ENCODE results near the gene IFI35. TPM values are rescaled to one million over a fixed set of nuclear protein-coding genes. Genes with fewer than 3 reads are reported as not detected.

IFI35 gene
- total RNA-seq, 1 experiment from 2014 or later: 4.7 TPM

DNA sequence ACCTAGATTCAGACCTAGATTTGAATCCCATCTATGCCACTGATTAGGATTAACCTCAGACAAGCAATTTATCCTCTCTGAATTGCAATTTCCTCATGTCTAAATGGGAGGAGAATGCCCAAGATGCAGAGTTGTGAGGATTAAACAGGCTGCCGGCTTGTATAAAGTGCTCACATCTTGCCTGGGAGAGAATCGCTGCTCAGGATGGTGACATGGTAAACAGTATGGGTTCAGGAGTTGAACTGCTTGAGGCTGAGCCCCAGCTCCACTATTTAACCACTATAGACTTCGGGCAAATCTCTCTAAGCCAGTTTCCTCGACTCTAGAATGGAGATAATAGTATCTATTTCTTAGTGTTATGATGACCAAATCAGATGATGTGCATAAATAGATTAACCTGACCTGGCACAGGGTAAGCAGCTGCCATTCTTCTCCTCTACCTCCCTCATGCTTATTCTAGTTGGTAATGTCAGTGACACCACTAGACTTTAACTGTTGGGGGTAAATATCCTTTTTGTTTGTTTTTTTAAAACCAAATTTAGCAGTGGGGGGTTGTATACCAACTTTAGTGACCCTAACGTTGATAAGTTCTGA is 9.1 kb upstream of the IFI35 start (continued):
- TF ChIP-seq, protein P1, sequence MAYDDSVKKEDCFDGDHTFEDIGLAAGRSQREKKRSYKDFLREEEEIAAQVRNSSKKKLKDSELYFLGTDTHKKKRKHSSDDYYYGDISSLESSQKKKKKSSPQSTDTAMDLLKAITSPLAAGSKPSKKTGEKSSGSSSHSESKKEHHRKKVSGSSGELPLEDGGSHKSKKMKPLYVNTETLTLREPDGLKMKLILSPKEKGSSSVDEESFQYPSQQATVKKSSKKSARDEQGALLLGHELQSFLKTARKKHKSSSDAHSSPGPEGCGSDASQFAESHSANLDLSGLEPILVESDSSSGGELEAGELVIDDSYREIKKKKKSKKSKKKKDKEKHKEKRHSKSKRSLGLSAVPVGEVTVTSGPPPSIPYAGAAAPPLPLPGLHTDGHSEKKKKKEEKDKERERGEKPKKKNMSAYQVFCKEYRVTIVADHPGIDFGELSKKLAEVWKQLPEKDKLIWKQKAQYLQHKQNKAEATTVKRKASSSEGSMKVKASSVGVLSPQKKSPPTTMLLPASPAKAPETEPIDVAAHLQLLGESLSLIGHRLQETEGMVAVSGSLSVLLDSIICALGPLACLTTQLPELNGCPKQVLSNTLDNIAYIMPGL (CRISPR knock-in tag; IDR thresholded peaks at IDR 0.05): no peak
- TF ChIP-seq GABPB1 (CRISPR knock-in tag; IDR thresholded peaks at IDR 0.05) (no peak), RORB (CRISPR knock-in tag; IDR thresholded peaks at IDR 0.05) (no peak)
- TF ChIP-seq, protein P2, sequence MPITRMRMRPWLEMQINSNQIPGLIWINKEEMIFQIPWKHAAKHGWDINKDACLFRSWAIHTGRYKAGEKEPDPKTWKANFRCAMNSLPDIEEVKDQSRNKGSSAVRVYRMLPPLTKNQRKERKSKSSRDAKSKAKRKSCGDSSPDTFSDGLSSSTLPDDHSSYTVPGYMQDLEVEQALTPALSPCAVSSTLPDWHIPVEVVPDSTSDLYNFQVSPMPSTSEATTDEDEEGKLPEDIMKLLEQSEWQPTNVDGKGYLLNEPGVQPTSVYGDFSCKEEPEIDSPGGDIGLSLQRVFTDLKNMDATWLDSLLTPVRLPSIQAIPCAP (CRISPR knock-in tag; IDR thresholded peaks at IDR 0.05): no peak

DNA sequence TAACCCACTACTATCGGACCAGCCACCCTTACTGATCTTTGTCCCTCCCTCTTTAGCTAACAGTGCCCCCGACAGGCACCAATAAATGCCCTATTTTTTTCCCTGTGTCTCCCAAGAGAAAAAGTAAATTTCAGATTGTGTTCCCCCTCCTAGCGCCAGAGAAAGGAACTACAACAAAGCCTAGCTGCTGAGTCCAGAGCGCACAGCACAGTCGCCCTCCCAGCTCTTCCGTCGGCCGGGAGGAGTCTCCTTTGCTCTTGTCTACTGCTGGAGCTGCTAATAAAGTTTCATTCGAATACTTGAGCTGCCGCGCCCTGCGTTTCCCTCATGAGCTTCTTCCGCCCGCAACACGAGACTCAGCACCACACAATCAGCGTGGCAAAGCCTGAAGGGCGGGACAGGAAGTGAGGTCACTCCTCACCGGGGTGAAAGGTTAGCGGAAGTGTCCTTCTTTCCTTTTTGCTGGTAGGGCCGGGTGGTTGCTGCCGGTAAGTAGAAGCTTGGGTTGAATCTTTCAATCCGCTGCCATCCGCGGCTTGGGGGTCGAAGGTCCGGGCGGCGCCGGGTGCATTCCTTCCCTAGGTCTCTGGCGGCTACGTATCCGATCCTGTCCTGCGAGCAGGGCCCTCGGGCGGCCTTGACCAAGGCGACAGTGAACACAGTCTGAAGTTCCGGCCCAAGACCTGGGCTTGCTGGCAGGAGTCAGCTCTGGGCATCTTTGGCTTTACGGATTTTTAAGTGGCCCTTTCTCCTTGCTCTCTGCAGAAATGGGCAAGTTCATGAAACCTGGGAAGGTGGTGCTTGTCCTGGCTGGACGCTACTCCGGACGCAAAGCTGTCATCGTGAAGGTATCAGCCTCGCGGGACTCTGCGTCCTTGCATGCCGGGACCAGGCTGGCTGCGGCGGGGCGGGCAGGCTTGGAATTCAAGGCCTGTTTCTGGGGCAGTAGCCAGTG is 8.3 kb upstream of the IFI35 start, which contains the start of gene RPL27:
TSS of gene RPL27 (plus strand) at position 436 of the 955 bp plus-strand sequence. CDS start at position 768, 332 bp downstream.
- peak within 1 kb of the TSS; percentile 100 for H3K4me3 Mint-ChIP-seq
- H3K36me3 Mint-ChIP-seq: peaks cover 52% of the 10 kb centered on the region
- CTCF ChIA-PET: interaction anchor here (0.6 to 3.4 kb wide), 57 partner anchors 8 to 610 kb away, joined by 3 to 28 read pairs (median 5); partner anchors contain the start of genes AOC2, BECN1, BRCA1 and IFI35
- no peaks in the 10 kb centered on the region for H3K9me3 Mint-ChIP-seq
- ATAC-seq (peak; percentile 96), DNase-seq (ENCODE audit: low spot score) (peak; percentile 96)
- no peaks in the 10 kb centered on the region; the same call in 1 of the 2 replicates for H3K27me3 Mint-ChIP-seq (ENCODE audit: low read depth)
- POLR2A ChIA-PET: interaction anchor here (0.5 to 2.3 kb wide), 15 partner anchors 8 to 318 kb away, joined by 3 to 27 read pairs (median 7); partner anchors contain the start of genes BECN1, BRCA1, IFI35 and PSME3
- H3K27ac Mint-ChIP-seq: peak within 1 kb of the TSS; percentile 99
- H3K4me1 Mint-ChIP-seq: peaks cover 31% of the 10 kb centered on the region
- TF ChIP-seq, protein P1 (CRISPR knock-in tag; IDR thresholded peaks at IDR 0.05): peak; percentile 37; the same call in 1 of the 2 replicates
- TF ChIP-seq SOX15 (CRISPR knock-in tag; IDR thresholded peaks at IDR 0.05): no peak
- no peak for TF ChIP-seq JAZF1 (CRISPR knock-in tag; IDR thresholded peaks at IDR 0.05)
- TF ChIP-seq, protein P3, sequence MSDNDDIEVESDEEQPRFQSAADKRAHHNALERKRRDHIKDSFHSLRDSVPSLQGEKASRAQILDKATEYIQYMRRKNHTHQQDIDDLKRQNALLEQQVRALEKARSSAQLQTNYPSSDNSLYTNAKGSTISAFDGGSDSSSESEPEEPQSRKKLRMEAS (CRISPR knock-in tag; IDR thresholded peaks at IDR 0.05): peak; percentile 87
- no peak for TF ChIP-seq MXD4 (CRISPR knock-in tag; IDR thresholded peaks at IDR 0.05; ENCODE audit: borderline replicate concordance)
- TF ChIP-seq ZNF232 (CRISPR knock-in tag; IDR thresholded peaks at IDR 0.05): 0 out of 2 replicates have a peak, but pooled peaks have one; percentile 57
- peak; percentile 94 for TF ChIP-seq GABPB1 (CRISPR knock-in tag; IDR thresholded peaks at IDR 0.05)
- peak; percentile 94 for TF ChIP-seq CREM (CRISPR knock-in tag; IDR thresholded peaks at IDR 0.05)
- TF ChIP-seq ELF4 (CRISPR knock-in tag; IDR thresholded peaks at IDR 0.05; ENCODE audit: low read depth): no peak
- TF ChIP-seq ESRRA (CRISPR knock-in tag; IDR thresholded peaks at IDR 0.05; ENCODE audit: borderline replicate concordance): no peak
- TF ChIP-seq, protein P4, sequence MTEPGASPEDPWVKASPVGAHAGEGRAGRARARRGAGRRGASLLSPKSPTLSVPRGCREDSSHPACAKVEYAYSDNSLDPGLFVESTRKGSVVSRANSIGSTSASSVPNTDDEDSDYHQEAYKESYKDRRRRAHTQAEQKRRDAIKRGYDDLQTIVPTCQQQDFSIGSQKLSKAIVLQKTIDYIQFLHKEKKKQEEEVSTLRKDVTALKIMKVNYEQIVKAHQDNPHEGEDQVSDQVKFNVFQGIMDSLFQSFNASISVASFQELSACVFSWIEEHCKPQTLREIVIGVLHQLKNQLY (CRISPR knock-in tag; IDR thresholded peaks at IDR 0.05): no peak
- no peak for TF ChIP-seq NFE2L1 (CRISPR knock-in tag; IDR thresholded peaks at IDR 0.05)
- TF ChIP-seq, protein P5, sequence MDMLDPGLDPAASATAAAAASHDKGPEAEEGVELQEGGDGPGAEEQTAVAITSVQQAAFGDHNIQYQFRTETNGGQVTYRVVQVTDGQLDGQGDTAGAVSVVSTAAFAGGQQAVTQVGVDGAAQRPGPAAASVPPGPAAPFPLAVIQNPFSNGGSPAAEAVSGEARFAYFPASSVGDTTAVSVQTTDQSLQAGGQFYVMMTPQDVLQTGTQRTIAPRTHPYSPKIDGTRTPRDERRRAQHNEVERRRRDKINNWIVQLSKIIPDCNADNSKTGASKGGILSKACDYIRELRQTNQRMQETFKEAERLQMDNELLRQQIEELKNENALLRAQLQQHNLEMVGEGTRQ (CRISPR knock-in tag; IDR thresholded peaks at IDR 0.05): peak; percentile 84
- TF ChIP-seq, protein P2 (CRISPR knock-in tag; IDR thresholded peaks at IDR 0.05): 0 out of 2 replicates have a peak, but pooled peaks have one; percentile 22
- TF ChIP-seq, protein P6, sequence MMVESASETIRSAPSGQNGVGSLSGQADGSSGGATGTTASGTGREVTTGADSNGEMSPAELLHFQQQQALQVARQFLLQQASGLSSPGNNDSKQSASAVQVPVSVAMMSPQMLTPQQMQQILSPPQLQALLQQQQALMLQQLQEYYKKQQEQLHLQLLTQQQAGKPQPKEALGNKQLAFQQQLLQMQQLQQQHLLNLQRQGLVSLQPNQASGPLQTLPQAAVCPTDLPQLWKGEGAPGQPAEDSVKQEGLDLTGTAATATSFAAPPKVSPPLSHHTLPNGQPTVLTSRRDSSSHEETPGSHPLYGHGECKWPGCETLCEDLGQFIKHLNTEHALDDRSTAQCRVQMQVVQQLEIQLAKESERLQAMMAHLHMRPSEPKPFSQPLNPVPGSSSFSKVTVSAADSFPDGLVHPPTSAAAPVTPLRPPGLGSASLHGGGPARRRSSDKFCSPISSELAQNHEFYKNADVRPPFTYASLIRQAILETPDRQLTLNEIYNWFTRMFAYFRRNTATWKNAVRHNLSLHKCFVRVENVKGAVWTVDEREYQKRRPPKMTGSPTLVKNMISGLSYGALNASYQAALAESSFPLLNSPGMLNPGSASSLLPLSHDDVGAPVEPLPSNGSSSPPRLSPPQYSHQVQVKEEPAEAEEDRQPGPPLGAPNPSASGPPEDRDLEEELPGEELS (CRISPR knock-in tag; IDR thresholded peaks at IDR 0.05): peak; percentile 76; the same call in 1 of the 2 replicates
- peak; percentile 99 for TF ChIP-seq FOXK1 (CRISPR knock-in tag; IDR thresholded peaks at IDR 0.05)
- no peak for TF ChIP-seq ZNF671 (CRISPR knock-in tag; IDR thresholded peaks at IDR 0.05)
- TF ChIP-seq, protein P7, sequence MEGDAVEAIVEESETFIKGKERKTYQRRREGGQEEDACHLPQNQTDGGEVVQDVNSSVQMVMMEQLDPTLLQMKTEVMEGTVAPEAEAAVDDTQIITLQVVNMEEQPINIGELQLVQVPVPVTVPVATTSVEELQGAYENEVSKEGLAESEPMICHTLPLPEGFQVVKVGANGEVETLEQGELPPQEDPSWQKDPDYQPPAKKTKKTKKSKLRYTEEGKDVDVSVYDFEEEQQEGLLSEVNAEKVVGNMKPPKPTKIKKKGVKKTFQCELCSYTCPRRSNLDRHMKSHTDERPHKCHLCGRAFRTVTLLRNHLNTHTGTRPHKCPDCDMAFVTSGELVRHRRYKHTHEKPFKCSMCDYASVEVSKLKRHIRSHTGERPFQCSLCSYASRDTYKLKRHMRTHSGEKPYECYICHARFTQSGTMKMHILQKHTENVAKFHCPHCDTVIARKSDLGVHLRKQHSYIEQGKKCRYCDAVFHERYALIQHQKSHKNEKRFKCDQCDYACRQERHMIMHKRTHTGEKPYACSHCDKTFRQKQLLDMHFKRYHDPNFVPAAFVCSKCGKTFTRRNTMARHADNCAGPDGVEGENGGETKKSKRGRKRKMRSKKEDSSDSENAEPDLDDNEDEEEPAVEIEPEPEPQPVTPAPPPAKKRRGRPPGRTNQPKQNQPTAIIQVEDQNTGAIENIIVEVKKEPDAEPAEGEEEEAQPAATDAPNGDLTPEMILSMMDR (IDR thresholded peaks at IDR 0.05): peak; percentile 77
- TF ChIP-seq CREB1 (CRISPR knock-in tag; IDR thresholded peaks at IDR 0.05): peak; percentile 43; the same call in 1 of the 2 replicates
- peak; percentile 96 for TF ChIP-seq TEAD1 (CRISPR knock-in tag; IDR thresholded peaks at IDR 0.05)
- TF ChIP-seq ZNF138 (CRISPR knock-in tag; conservative IDR thresholded peaks at IDR 0.05): no peak

Measured in WTC11 (cell line).